Spleen (tissue), 13 donors: ENCODE measurements around the gene CHCHD1. TPM values are rescaled to one million over a fixed set of nuclear protein-coding genes. Genes with fewer than 3 reads are reported as not detected.
A peak's percentile ranks its signal among the peaks of the same experiment; 100 is the strongest.

Source experiments
- DNase-seq: peaks from one replicate; pipeline ENCODE4 v3.0.0-alpha.2; 2020
- H3K27ac ChIP-seq, 8 donors: fragments of 200-600 bp; sonication (generic) in 7 of 8; 1 replicate in 4 of 8; 2 replicates in 4 of 8; pipeline versions ENCODE4 v1.5.0 to v1.8.0; 2016 to 2021; ENCODE audit warnings: inconsistent platforms in 4 of 8, mild to moderate bottlenecking in 4 of 8, moderate library complexity in 1 of 8
- H3K27me3 ChIP-seq, 7 donors: fragments of 200-600 bp; sonication (generic) in 6 of 7; replicated peaks in 1 of 7; 1 replicate in 4 of 7; 2 replicates in 3 of 7; pipeline versions ENCODE4 v1.5.0 to v1.8.0; 2016 to 2021; ENCODE audit warnings: inconsistent platforms in 3 of 7, mild to moderate bottlenecking in 1 of 7
- H3K36me3 ChIP-seq, 6 donors: fragments of 200-600 bp; sonication (generic) in 5 of 6; 1 replicate in 4 of 6; 2 replicates in 2 of 6; pipeline versions ENCODE4 v1.5.0 to v1.8.0; 2016 to 2021; ENCODE audit warnings: inconsistent platforms in 2 of 6
- H3K4me1 ChIP-seq, 6 donors: fragments of 200-600 bp; sonication (generic) in 5 of 6; 1 replicate in 3 of 6; 2 replicates in 3 of 6; pipeline versions ENCODE4 v1.5.0 to v1.8.0; 2016 to 2021; ENCODE audit warnings: inconsistent platforms in 3 of 6
- H3K4me3 ChIP-seq, 8 donors: fragments of 200-600 bp; sonication (generic) in 7 of 8; 1 replicate in 4 of 8; 2 replicates in 4 of 8; pipeline versions ENCODE4 v1.5.0 to v1.8.0; 2016 to 2021; ENCODE audit warnings: inconsistent platforms in 4 of 8, mild to moderate bottlenecking in 4 of 8, moderate library complexity in 2 of 8
- H3K9me3 ChIP-seq, 8 donors: fragments of 200-600 bp; sonication (generic) in 7 of 8; 1 replicate in 4 of 8; 2 replicates in 4 of 8; pipeline versions ENCODE4 v1.5.0 to v1.8.0; 2016 to 2021; ENCODE audit warnings: inconsistent platforms in 4 of 8
- CTCF ChIP-seq, 11 experiments: fragments of 200-600 bp in 7 of 11; fragments of 450-650 bp in 4 of 11; sonication (generic) in 4 of 11; IDR thresholded peaks in 8 of 11; conservative IDR thresholded peaks in 3 of 11; 1 replicate in 7 of 11; 2 replicates in 4 of 11; pipeline versions ENCODE4 v1.4.0 to v1.8.0; 2016 to 2021; ENCODE audit warnings: antibody characterized with exemption in 11 of 11, inconsistent platforms in 4 of 11, mild to moderate bottlenecking in 1 of 11
- POLR2A ChIP-seq, 3 donors: fragments of 450-650 bp; IDR thresholded peaks; one replicate each; pipeline ENCODE4 v1.5.1; 2017; ENCODE audit warnings: antibody characterized with exemption in 3 of 3, mild to moderate bottlenecking in 1 of 3
- POLR2AphosphoS5 ChIP-seq, 3 donors: sonication (generic); formaldehyde crosslinking; IDR thresholded peaks; one replicate each; pipeline ENCODE4 v1.5.1; 2017; ENCODE audit warnings: antibody characterized with exemption in 3 of 3
- WGBS, 5 donors: extraction: QIAGEN DNeasy Blood & Tissue Kit in 3 of 5; methylation state at CpG; one replicate each; pipeline versions ENCODE4 v1.1.5 to v1.1.7; 2013 to 2018; 5-methylcytosine and 5-hydroxymethylcytosine counted together
- intact Hi-C: fragments of 100-400 bp; cut with DNase I; formaldehyde crosslinking; loops from one replicate; pipeline ENCODE4 v1.15.0; 2023; ENCODE audit warnings: low total_unique reads
- long read RNA-seq, 2 donors: transcript quantifications; one replicate each; lab custom pipeline, GENCODE V29; 2026
- polyA plus RNA-seq, 3 donors: library from polyadenylated mRNA; stranded (reverse); fragments of 200-250 nt; gene quantifications; one replicate each; pipeline ENCODE4 v1.2.1, GENCODE V29; 2013
- total RNA-seq, 7 donors: library from RNA; depleted of rRNA in 3 of 7; stranded (reverse); fragments of >200 nt in 3 of 7; fragmentation: NEBNext Ultra II Directional in 4 of 7; extraction: Animal tissue kit (Norgen Biotek cat#: 25700) in 4 of 7; gene quantifications; one replicate each; pipeline versions ENCODE4 v1.1.0 to v1.2.1, GENCODE V29; 2016 to 2021
- donor health status: healthy with polysubstance abuse.
- donor health status: DM: no; HTN: no; CAD: no; lungs with moderate emphysema.
- donor health status: DM: no; HTN: no; CAD: no.
- donor health status: Bipolar disorder and iron deficiency.
- donor health status: healthy.
- donor health status: DM: no; HTN: no; CAD: no.
- donor health status: DM: yes; HTN: yes; CAD: no.

Gene CHCHD1
- total RNA-seq (10 to 100 TPM; 14.6 to 31.6 (median 18.3) TPM), polyA plus RNA-seq (10 to 100 TPM; 57.9 to 75.9 (median 73.1) TPM)
- long read RNA-seq, donor 1, transcript CHCHD1-201 (3 exons, 835 nt): major isoform, 36 of 68 reads
- long read RNA-seq, donor 1, partial matches to known transcripts: 28 of 68 reads
- long read RNA-seq, donor 1, other reads (novel, unspliced or antisense): 0 of 68 reads
- long read RNA-seq, donor 2, transcript CHCHD1-201 (3 exons, 835 nt): major isoform, 26 of 48 reads
- long read RNA-seq, donor 2, partial matches to known transcripts: 21 of 48 reads
- long read RNA-seq, donor 2, other reads (novel, unspliced or antisense): 0 of 48 reads

- peak; percentile 98 for DNase-seq
- H3K4me1 ChIP-seq: peaks cover 39 to 88% (median 64%) of the 10 kb centered on the region in 6 donors
Measured at GRCh38 chr10:73781879-73782748, at the start of gene CHCHD1. Gene CHCHD1 (plus strand): TSS chr10:73782048. CDS start chr10:73782076, 28 bp downstream.

GRCh38 chr10:73732426-73732825 lies 49.4 kb upstream of the CHCHD1 start:
- Histone ChIP-seq H3K27me3 (no peaks in the 10 kb centered on the region), H3K27ac (no peak overlapping the region), H3K4me3 (peak overlapping the region in 1 of 8 donors; percentile 96), H3K9me3 (no peaks in the 10 kb centered on the region), H3K4me1 (peaks cover 13 to 63% (median 38%) of the 10 kb centered on the region in 6 donors), H3K36me3 (peaks cover 0 to 71% (median 25%) of the 10 kb centered on the region in 6 donors)
- DNase-seq: no peak
- intact Hi-C loops: no loop called here
- TF ChIP-seq POLR2AphosphoS5 (IDR thresholded peaks at IDR 0.05): no peak
- TF ChIP-seq CTCF (IDR thresholded peaks at IDR 0.05 in 8 of 11, conservative IDR thresholded peaks at IDR 0.05 in 3 of 11): no peak
- TF ChIP-seq POLR2A (IDR thresholded peaks at IDR 0.05): no peak
- 93 to 98% (median 98%) methylated on average over 11 to 20 of the region's 20 CpGs for WGBS, 5 donors

More at GRCh38 chr10:73781879-73782748, at the start of gene CHCHD1:
- Histone ChIP-seq H3K4me3 (peak within 1 kb of the TSS; percentile 62 to 93 (median 84)), H3K36me3 (peaks cover 0 to 41% (median 20%) of the 10 kb centered on the region in 6 donors), H3K27ac (peak within 1 kb of the TSS; percentile 76 to 97 (median 94)), H3K27me3 (no peaks in the 10 kb centered on the region), H3K9me3 (no peaks in the 10 kb centered on the region)
- peak in 1 of 3 donors; percentile 25 for TF ChIP-seq POLR2A (IDR thresholded peaks at IDR 0.05)
- peak in 1 of 11 experiments; percentile 23 for TF ChIP-seq CTCF (IDR thresholded peaks at IDR 0.05 in 8 of 11, conservative IDR thresholded peaks at IDR 0.05 in 3 of 11)
- peak; percentile 95 to 98 (median 97) for TF ChIP-seq POLR2AphosphoS5 (IDR thresholded peaks at IDR 0.05)
- intact Hi-C loops: no loop called here
- WGBS, 5 donors: 0 to 1% (median 0%) methylated on average over 41 to 57 of the region's 57 CpGs

- Histone ChIP-seq H3K4me1 (peaks cover 13 to 63% (median 37%) of the 10 kb centered on the region in 6 donors), H3K4me3 (no peak overlapping the region), H3K36me3 (peaks cover 0 to 71% (median 23%) of the 10 kb centered on the region in 6 donors), H3K27ac (no peak overlapping the region), H3K9me3 (no peaks in the 10 kb centered on the region), H3K27me3 (no peaks in the 10 kb centered on the region)
- TF ChIP-seq CTCF (IDR thresholded peaks at IDR 0.05 in 8 of 11, conservative IDR thresholded peaks at IDR 0.05 in 3 of 11): no peak
- intact Hi-C loops: no loop called here
- DNase-seq: no peak
- WGBS, 5 donors: 86 to 95% (median 90%) methylated on average over 44 to 84 of the region's 84 CpGs
Measured at GRCh38 chr10:73732931-73733623, 48.8 kb upstream of the CHCHD1 start.
